GM12873 (cell line): ENCODE measurements around the gene ZNF431.

Experiments
- CTCF ChIP-seq: IDR thresholded peaks from 2 replicates; pipeline ENCODE4 v1.5.1; 2012; ENCODE audit warnings: low read depth, mild to moderate bottlenecking, moderate library complexity, low read length, control low read depth; ENCODE audit not compliant: insufficient read depth; ENCODE audit errors: missing control alignments

Gene ZNF431

GRCh38 chr19:21115430-21115829, 26.4 kb upstream of the ZNF431 start:
- TF ChIP-seq CTCF = no peak

GRCh38 chr19:21117041-21117907, 24.6 kb upstream of the ZNF431 start:
- no peak for TF ChIP-seq CTCF

DNA sequence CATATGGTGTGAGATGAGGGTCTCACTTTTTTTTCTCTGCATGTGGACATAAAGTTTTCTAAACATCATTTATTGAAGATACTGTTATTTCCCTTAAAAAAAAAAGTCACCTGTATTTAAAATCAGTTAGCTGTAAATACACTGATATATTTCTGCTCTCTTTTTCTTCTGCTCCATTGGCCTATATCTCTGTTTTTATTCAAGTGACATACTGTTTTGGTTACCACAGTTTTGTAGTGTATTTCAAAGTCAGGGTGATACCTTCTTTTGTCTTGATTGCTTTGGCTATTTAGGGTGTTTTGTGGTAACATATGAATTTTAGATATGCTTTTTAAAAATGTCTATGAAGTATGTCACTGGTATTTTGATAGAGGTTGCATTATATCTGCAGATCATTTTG, 15.8 kb upstream of the ZNF431 start:
- no peak for TF ChIP-seq CTCF

DNA sequence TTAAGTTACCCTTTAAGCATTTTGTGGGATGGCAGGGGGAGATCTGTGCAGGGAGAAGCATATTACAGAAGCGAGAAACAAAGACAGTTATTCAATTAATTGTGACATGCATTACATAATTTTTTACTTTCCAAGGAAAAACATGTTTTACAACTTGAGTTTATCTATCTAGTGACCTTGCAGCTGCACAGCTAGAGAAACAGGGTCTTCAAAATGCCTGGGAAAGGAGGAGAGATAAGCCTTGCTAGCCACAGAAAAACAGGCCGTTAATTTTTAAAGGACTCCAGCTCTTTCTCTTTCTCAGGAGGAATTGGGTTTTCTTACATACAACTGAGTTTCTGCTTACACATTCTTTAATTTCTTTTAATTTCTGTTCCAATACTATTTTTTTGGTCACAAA, 14.8 kb upstream of the ZNF431 start:
- TF ChIP-seq CTCF = no peak

GRCh38 chr19:21127898-21128297, 13.9 kb upstream of the ZNF431 start:
- no peak for TF ChIP-seq CTCF

- no peak for TF ChIP-seq CTCF
Measured at GRCh38 chr19:21128901-21129698, 12.7 kb upstream of the ZNF431 start.

DNA sequence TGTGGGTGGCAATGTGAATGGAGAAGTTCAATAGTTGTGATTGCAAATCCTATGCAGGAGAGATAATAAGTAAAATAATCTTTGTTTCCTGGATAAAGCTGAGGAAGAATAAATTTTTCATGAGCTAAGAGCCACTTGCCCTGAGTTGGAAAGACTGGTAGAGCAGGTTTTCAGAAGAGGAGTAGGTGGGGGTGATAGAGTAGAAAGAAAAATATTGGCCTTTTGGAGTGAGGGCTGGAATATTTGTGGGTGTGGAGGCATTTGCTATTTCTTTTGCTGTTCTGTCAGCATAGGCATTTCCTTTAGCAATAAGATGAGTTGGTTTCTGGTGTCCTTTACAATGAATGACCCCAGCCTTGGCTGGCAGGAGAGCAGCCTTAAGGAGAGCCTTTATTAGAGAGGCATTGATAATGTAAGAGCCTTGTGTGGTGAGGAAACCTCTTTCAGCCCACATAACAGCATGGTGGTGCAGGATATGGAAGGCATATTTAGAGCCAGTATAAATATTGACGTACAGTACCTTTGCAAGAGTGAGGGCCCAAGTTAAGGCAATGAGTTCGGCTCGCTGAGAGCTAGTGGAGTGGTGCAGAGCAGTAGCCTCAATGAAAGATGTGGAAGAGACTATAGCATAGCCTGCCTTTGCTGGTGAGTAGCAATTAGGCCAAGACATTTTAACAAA, 11.6 kb upstream of the ZNF431 start:
- TF ChIP-seq CTCF = no peak
